Activated CD4-positive, alpha-beta T cell treated with anti-CD3 and anti-CD28 coated beads for 24 hours (primary cell): Measurements from ENCODE around the gene SPDYE16.
"Not testable (repeated sequence)": the region's sequence is repeated elsewhere in the genome, so short reads cannot be mapped to it uniquely, and the experiment has no call there.

Experiments
- DNase-seq, 2 donors: peaks; one replicate each; pipeline ENCODE4 v3.0.0-alpha.2; 2020; ENCODE audit warnings: low read depth in 2 of 2

SPDYE16 gene

GRCh38 chr7:76549855-76550248, 6.8 kb upstream of the SPDYE16 start:
- DNase-seq: peak in 1 of 2 donors; percentile 0

DNA sequence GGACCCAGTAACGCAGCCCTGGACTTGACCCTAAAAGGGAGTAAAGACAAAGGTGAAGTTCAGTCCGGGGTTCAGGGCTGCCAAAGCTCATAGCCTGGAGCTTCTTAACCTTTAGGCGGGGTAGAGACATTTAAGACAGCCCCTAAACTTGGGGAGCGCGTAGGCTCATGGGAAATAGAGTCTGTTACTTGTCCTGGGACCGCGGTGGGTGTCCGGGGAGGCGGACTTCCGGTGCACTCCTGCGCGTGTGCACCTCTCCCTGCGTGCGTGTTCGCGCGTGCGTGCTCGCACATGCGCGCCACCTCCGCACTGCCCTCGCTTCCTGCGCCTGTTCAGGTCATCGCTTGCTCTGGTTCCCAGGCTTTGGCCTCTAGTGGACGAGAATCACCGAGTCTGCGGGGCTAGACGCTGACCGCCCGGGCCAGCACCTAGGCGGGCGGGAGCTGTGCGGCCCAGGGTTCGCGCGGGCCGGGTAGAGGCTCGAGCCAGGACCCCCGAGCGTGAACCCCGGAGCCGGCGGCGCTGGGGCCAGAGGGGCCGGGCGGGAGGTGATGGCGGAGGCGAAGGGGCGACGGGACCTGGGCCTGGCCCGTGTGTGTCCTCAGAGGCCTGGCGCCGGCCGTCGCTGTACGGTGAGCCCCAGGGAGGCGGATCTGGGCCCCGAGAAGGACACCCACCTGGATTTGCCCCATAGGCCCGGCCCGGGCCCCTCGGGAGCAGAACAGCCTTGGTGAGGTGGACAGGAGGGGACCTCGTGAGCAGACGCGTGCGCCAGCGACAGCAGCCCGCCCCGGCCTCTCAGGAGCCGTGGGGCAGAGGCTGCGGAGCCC, 6.1 kb upstream of the SPDYE16 start:
- peak; percentile 69 to 73 for DNase-seq

- DNase-seq: not testable (repeated sequence)
These were observed 11.5 kb downstream of the SPDYE16 start for GRCh38 chr7:76531643-76532042.

DNA sequence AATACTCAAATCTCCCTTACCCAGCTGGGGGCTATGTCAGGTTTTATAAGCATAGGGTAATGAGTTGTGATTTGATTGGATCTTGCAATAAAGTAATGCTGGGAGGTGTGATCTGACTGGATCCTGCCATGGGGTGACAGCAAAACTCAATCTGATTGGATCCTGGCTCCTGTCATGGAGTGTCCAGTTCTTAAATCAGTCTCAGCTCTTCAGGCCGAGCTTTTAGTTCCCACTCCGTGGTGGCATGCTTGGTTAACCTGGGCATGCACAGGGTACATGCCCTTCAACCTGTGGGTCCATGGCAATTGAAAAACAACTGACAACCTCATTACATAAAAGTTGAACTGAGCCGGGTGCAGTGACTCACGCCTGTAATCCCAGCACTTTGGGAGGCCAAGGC, 16.9 kb downstream of the SPDYE16 start:
- DNase-seq: not testable (repeated sequence)

DNA sequence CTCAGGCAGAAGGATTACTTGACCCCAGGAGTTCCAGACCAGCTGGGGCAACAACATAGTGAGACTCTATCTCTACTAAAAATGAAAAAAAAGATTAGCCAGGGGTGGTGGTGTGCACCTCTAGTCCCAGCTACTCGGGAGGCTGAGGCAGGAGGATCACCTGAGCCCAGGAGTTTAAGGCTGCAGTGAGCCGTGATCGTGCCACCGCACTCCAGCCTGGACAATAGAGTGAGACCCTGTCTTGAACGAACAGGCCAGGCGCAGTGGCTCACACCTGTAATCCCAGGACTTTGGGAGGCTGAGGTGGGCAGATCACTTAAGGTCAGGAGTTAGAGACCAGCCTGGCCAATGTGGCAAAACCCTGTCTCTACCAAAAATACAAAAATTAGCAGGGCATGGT, 26.2 kb downstream of the SPDYE16 start:
- not testable (repeated sequence) for DNase-seq

DNA sequence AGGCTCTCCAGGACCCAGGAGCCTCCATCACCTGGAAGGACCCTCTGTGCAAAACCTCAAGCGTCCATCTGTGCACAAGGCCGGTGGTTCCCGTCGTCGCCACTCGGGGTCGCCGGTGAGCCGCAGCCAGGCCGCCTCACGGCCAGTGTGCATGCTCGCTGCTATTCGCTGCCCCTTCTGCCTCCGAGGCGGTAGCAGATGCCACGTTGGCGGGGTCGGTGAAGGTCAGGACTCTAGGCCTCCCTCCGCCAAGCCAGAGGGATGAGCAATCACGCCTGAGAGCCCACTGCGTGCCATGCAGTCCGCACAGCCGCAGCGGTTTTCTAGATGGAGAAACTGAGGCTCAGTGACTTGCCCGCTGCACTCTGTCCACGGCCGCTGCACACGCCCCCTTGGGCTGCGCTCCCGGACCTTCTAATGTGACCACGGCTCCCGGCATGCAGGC, 27.1 kb downstream of the SPDYE16 start:
- no peak for DNase-seq

DNA sequence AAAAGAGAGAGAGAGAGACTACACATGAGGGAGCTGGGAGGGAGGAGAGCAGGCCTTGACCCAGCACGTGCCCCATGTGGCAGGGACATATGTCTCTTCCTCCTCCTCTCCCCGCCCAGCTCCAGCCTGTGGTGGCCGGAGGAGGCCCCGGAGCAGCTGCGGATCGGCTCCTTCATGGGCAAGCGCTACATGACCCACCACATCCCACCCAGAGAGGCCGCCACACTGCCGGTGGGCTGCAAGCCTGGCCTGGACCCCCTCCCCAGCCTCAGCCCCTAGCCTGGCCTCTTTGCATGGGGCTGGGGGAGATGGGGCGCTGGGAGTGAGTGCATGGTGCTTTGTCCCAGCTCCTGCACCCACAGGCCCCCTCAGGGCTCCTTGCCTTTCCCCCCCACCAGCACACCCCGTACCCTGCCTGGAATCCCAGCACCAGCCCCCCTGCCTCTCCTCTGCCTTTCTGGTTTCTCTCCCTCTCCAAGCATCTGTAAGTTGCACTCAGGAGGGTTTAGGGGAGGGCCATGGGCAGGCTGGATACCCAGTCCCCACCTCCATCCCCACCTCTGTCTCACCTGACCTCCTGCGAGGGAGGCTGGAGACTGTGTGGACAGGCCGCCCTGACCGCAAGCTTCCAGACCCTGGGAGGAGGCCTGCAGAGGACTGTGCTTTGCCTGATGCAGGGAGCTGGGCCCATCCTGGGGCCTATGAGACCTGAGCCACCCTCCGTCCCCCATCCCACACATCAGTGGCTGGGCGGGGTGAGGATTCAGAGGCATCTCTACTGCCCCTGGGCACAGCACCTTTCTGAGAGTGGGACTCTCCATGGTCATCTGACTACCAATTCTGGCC, 27.9 kb downstream of the SPDYE16 start:
- no peak for DNase-seq

DNA sequence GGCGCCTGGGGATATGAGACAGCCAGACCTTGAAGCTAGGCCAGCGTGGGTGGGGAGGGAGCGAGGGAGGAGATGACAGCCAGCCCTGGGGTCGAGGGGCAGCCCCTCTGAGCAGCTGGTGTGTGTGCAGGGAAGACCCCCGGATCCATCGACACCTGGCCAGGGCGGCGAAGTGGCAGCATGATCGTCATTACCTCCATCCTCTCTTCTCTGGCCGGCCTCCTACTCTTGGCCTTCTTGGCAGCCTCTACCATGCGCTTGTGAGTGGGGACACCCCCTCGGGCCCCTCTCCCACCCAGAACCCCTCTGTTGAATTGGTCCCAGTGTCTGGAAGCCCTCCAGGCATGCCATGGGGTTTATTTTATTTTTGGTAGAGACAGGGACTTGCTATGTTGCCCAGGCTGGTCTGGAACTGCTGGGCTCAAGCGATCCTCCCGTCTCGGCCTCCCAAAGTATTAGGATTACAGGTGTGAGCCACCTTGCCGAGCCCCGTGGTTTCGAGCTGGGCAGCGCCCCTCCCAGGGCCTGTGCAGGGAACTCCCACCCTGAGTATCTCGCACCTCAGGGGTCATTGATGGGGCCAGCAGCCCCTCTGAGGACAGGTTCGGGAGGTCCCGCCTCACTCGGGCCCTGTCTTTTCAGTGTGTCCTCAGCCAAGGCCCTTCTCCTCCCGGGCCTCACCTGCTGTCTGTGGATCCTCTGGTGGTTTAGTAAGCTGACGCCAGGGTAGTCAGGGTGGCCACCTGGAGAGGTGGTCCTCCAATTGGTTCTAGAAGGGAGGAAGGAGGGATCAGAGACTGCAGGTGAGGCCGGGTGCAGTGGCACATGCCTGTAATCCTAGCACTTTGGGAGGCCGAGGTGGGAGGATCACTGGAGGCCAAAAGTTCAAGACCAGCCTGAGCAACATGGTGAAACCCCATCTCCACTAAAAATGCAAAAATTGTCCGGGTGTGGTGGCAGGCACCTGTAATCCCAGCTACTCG, 29.0 kb downstream of the SPDYE16 start:
- no peak for DNase-seq

GRCh38 chr7:76512941-76513816, 29.9 kb downstream of the SPDYE16 start:
- DNase-seq: no peak

GRCh38 chr7:76511911-76512885, 30.9 kb downstream of the SPDYE16 start:
- DNase-seq: not testable (repeated sequence)

DNA sequence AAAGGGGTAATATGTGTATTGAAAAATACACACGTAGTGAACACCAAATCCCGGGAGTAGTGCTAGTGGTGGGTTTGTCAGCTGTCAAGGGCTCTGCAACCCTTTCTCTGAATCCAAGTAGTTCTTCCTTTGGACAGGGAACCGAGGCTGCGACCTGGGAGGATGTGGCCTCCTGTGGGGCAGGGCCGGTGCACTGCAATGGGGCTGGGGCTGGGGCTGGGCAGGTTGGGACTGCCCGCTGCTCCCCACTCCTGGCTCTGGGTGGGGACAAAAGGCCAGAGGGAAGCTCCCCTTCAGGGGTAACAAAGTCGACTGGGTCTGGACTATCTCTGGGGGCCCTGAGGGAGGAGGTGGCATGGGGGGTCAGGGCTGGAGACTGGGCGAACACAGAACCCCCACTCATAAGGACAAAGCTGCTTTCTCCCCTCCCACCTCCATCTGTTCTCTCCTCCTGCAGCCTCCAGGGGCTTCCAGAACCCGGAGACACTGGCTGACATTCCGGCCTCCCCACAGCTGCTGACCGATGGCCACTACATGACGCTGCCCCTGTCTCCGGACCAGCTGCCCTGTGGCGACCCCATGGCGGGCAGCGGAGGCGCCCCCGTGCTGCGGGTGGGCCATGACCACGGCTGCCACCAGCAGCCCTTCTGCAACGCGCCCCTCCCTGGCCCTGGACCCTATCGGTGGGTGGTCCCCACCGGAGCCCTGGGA, 31.7 kb downstream of the SPDYE16 start:
- not testable (repeated sequence) for DNase-seq

- DNase-seq: no peak
These were observed 32.9 kb downstream of the SPDYE16 start, which contains the start of gene UPK3B for GRCh38 chr7:76509931-76510877. TSS of gene UPK3B (plus strand) at chr7:76510552. CDS start at chr7:76510653, 101 bp downstream.

DNA sequence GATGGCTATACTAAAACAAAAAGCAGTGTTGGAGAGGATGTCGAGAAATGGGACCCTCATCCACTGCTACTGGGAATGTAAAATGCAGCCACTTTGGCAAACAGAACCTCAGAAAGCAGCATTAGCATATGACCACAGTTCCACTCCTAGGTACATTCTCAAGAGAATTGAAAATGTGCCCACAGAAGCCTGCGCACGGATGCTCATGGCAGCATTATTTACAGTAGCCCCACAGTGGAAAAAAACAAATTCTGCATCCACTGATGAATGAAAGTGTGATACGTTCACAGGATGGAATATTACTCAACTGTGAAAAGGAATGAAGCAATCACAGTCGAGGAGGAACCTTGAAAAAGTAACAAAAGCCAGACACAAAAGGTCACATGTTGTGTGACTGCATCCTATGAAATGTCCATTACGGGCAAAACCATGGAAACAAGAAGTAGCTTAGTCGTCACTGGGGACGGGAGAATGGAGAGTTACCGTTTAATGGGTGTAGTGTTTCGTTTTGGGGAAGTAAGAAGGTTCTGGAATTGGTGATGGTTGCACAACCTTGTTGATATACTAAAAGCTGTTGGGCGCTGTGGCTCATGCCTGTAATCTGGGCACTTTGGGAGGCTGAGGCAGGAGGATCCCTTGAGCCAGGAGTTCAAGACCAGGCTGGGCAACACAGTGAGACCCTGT, 35.2 kb downstream of the SPDYE16 start:
- DNase-seq: no peak

GRCh38 chr7:76506643-76507042, 36.5 kb downstream of the SPDYE16 start:
- DNase-seq: not testable (repeated sequence)

- no peak for DNase-seq
These were observed 37.0 kb downstream of the SPDYE16 start for GRCh38 chr7:76506081-76506440.

DNA sequence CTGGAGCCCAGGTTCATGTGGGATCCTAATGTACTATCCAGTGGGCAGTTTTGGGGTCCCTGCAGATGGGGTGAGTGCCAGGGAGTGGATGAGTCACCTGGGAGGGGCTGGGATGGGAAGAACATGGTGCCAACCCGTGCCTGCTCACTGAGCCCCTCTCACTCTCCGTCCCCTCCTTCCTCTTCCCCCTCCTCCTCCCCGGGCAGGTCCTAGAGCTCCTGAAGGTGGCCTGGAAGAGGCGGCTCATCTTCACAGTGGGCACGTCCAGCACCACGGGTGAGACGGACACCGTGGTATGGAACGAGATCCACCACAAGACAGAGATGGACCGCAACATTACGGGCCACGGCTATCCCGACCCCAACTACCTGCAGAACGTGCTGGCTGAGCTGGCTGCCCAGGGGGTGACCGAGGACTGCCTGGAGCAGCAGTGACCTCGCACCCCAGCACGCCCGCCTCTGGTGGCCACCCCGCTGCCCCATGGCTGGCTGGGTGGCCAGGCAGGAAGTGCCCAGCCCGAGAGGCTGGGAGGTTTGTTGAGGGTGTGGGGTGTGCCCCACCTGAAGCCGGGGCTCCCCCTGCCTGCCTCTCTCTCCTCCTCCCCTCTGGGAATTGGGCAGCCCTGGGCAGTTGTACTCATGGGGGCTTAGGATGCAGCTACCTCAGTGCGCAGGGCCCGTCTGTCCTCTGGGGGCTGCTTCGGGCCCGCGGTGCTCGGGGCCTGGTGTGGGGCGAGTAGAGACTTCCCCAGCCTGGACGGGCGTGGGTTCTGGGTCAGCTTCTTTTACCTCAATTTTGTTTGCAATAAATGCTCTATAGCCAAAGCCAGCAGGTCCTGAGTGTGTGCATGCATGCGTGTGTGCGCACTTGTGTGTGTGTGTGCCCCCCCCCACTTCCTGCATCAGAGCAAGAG, 37.7 kb downstream of the SPDYE16 start:
- DNase-seq: no peak
